Measurements from ENCODE around the gene CD27. TPM values are rescaled to one million over a fixed set of nuclear protein-coding genes. Genes with fewer than 3 reads are reported as not detected.
"Not testable (repeated sequence)": the region's sequence is repeated elsewhere in the genome, so short reads cannot be mapped to it uniquely, and the experiment has no call there.

The CD27 gene
- total RNA-seq, 1 donor from 2014 or later: not detected

DNA sequence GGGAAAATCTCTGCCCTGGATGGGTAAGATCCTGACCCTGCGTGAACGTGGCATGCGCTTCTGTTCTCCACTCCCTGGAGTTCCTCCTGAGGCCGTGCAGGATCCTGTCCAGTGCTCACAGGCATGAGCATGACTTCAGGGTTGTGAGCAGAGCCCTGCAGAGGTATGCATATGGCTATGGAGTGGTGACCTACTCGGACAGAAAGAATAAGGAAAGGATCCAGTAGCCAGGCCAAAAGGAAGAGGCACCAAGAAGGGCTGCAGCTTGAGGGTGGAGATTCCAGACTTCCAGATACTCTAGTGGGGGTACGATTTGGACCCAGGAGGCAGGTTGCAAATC, 20.8 kb upstream of the CD27 start:
- H3K4me1 Mint-ChIP-seq: peaks cover 7% of the 10 kb centered on the region
- H3K4me3 Mint-ChIP-seq: no peak overlapping the region
- H3K27me3 Mint-ChIP-seq (ENCODE audit: low read depth): peaks cover 3% of the 10 kb centered on the region
- TF ChIP-seq, protein P1, sequence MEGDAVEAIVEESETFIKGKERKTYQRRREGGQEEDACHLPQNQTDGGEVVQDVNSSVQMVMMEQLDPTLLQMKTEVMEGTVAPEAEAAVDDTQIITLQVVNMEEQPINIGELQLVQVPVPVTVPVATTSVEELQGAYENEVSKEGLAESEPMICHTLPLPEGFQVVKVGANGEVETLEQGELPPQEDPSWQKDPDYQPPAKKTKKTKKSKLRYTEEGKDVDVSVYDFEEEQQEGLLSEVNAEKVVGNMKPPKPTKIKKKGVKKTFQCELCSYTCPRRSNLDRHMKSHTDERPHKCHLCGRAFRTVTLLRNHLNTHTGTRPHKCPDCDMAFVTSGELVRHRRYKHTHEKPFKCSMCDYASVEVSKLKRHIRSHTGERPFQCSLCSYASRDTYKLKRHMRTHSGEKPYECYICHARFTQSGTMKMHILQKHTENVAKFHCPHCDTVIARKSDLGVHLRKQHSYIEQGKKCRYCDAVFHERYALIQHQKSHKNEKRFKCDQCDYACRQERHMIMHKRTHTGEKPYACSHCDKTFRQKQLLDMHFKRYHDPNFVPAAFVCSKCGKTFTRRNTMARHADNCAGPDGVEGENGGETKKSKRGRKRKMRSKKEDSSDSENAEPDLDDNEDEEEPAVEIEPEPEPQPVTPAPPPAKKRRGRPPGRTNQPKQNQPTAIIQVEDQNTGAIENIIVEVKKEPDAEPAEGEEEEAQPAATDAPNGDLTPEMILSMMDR (conservative IDR thresholded peaks at IDR 0.05): no peak
- no peak for DNase-seq (ENCODE audit: low read depth, low spot score)
- peaks cover 3% of the 10 kb centered on the region for H3K9me3 Mint-ChIP-seq
- peak overlapping the region; percentile 71 for H3K27ac Mint-ChIP-seq (ENCODE audit: unreplicated experiment)
- no peaks in the 10 kb centered on the region for H3K36me3 Mint-ChIP-seq (ENCODE audit: low read depth)

DNA sequence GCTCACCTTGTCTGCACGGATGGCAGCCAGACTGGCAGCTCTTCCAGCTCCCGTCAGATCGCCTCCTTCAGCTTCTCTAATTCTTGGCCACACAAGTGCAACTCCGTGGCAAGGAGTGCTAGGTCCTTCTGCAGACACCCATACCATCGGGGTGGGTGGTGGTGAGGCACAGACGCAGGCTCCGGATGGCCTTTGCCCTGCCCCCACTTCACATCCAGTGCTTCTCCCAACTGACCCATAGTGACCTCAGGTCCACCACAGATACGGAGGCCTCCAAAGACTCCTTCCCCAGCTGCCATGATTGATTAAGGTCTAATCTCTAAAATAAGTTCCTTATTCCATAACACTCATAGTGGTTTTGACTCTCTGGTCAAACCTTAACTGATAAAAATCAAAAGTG, 19.9 kb upstream of the CD27 start:
- no peak overlapping the region for H3K4me3 Mint-ChIP-seq
- peaks cover 3% of the 10 kb centered on the region for H3K27me3 Mint-ChIP-seq (ENCODE audit: low read depth)
- H3K4me1 Mint-ChIP-seq: peaks cover 8% of the 10 kb centered on the region
- no peak overlapping the region for H3K27ac Mint-ChIP-seq (ENCODE audit: unreplicated experiment)
- TF ChIP-seq, protein P1 (conservative IDR thresholded peaks at IDR 0.05): no peak
- H3K36me3 Mint-ChIP-seq (ENCODE audit: low read depth): no peaks in the 10 kb centered on the region
- DNase-seq (ENCODE audit: low read depth, low spot score): no peak
- peaks cover 3% of the 10 kb centered on the region for H3K9me3 Mint-ChIP-seq

DNA sequence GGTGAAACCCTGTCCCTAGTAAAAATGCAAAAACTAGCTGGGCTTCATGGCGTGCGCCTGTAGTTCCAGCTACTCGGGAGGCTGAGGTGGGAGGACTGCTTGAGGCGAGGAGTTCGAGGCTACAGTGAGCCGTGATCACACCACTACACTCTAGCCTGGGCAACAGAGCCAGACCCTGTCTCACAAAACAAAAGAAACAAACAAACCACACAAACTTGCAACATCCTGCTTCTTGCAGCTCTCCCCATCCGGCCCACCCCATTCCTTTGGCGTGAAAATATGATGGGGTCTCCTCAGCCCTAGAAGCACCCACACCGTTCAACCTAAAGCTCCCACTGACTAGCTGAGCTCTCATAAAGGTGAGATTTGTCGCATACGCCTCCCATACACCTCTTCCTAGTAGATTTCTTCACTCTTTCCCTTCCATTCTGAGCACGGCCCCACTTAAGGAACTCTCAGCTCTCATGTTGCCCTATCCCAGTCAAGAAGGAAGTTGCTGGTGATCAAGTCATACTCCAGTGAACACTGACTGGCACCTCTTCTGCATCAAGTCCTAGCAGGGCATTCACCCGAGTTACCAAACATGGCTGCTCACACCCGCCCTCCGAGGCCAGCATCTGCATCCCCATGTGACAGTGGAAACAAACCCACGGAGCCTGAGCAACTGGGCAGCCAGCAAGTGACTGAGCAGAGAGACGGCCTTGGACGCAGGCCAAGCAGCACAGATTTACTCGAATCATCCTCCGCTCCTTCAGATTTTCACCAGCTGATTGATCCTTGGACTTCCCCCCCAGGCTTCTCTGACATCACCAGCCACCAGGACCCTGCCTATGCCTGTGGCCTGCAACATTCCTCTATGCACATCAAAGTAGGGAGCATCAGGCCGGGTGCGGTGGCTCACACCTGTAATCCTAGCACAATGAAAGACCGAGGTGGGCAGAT, 18.9 kb upstream of the CD27 start:
- peaks cover 16% of the 10 kb centered on the region for H3K4me1 Mint-ChIP-seq
- no peak overlapping the region for H3K4me3 Mint-ChIP-seq
- H3K9me3 Mint-ChIP-seq: peaks cover 3% of the 10 kb centered on the region
- DNase-seq (ENCODE audit: low read depth, low spot score): no peak
- H3K36me3 Mint-ChIP-seq (ENCODE audit: low read depth): no peaks in the 10 kb centered on the region
- TF ChIP-seq, protein P1 (conservative IDR thresholded peaks at IDR 0.05): no peak
- H3K27ac Mint-ChIP-seq (ENCODE audit: unreplicated experiment): no peak overlapping the region
- H3K27me3 Mint-ChIP-seq (ENCODE audit: low read depth): peaks cover 3% of the 10 kb centered on the region

DNA sequence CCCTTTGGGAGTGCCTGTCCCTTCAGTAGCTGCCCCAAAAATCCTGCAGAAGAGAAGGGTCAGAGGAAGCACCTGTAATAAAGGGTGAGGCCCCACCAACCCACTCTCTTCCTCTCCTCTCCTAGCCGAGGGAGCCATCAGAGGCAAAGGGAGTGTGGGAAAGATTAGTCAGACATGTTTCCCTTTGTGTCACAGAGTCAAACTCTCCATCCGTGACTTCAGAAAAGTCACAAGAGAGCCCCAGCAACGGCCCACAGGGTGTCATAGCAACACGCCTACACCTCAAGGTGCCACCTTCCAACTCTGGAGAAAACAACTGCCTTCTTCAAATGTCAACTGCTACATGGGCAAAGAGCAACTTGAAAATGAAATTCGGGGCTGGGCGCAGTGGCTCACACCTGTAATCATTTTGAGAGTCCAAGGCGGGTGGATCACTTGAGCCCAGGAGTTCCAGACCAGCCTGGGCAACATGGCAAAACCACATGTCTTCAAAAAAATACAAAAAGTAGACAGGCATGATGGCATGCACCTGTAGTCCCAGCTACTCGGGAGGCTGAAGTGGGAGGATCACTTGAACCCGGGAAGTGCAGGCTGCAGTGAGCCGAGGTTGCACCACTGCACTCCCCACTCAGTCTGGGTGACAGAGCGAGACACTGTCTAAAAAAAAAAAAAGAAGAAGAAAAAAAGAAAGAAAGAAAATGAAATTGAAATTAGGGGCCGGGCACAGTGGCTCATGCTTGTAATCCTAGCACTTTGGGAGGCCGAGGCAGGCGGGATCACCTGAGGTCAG, 17.7 kb upstream of the CD27 start:
- H3K27ac Mint-ChIP-seq (ENCODE audit: unreplicated experiment): no peak overlapping the region
- H3K36me3 Mint-ChIP-seq (ENCODE audit: low read depth): no peaks in the 10 kb centered on the region
- H3K4me3 Mint-ChIP-seq: no peak overlapping the region
- H3K27me3 Mint-ChIP-seq (ENCODE audit: low read depth): peaks cover 3% of the 10 kb centered on the region
- peaks cover 3% of the 10 kb centered on the region for H3K9me3 Mint-ChIP-seq
- peaks cover 19% of the 10 kb centered on the region for H3K4me1 Mint-ChIP-seq
- TF ChIP-seq, protein P1 (conservative IDR thresholded peaks at IDR 0.05): no peak
- no peak for DNase-seq (ENCODE audit: low read depth, low spot score)

DNA sequence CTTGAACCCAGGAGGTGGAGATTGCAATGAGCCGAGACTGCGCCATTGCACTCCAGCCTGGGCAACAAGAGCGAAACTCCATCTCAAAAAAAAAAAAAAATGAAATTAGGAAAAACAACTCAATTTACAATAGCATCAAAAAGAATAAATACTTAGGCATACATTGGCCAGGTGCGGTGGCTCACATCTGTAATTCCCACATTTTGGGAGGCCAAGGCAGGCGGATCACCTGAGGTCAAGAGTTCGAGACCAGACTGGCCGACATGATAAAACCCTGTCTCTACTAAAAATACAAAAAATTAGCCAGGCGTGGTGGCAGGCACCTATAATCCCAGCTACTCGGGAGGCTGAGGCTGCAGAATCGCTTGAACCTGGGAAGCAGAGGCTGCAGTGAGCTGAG, 17.0 kb upstream of the CD27 start:
- not testable (repeated sequence) for DNase-seq (ENCODE audit: low read depth, low spot score)
- H3K4me1 Mint-ChIP-seq: peaks cover 19% of the 10 kb centered on the region

More for the DNA sequence above, 17.0 kb upstream of the CD27 start:
- not testable (repeated sequence) for H3K27ac Mint-ChIP-seq (ENCODE audit: unreplicated experiment); H3K9me3 Mint-ChIP-seq; H3K4me3 Mint-ChIP-seq; H3K36me3 Mint-ChIP-seq (ENCODE audit: low read depth); H3K27me3 Mint-ChIP-seq (ENCODE audit: low read depth)

All from neural crest cell (in vitro differentiated cells).